Progenitor cell of endocrine pancreas (in vitro differentiated cells): ENCODE data around the gene CPZ. TPM values are rescaled to one million over a fixed set of nuclear protein-coding genes. Genes with fewer than 3 reads are reported as not detected.

ENCODE experiments used
- DNase-seq: peaks from one replicate; pipeline ENCODE4 v3.0.0; 2021; ENCODE audit warnings: low spot score; ENCODE audit not compliant: unreplicated experiment
- H3K27ac Mint-ChIP-seq: 2 replicates; pipeline ENCODE4 v1.8.0; 2021; ENCODE audit warnings: mild to moderate bottlenecking, moderate library complexity, mixed read lengths
- H3K27me3 Mint-ChIP-seq: 2 replicates; pipeline ENCODE4 v1.8.0; 2021; ENCODE audit warnings: mixed read lengths
- H3K36me3 Mint-ChIP-seq: 2 replicates; pipeline ENCODE4 v1.8.0; 2022; ENCODE audit warnings: mixed read lengths; ENCODE audit not compliant: insufficient read depth
- H3K4me1 Mint-ChIP-seq: 2 replicates; pipeline ENCODE4 v1.8.0; 2021; ENCODE audit warnings: low read depth, mixed read lengths
- H3K4me3 Mint-ChIP-seq: 2 replicates; pipeline ENCODE4 v1.8.0; 2021; ENCODE audit warnings: low read depth, mild to moderate bottlenecking, moderate library complexity, mixed read lengths
- H3K9me3 Mint-ChIP-seq: 2 replicates; pipeline ENCODE4 v1.8.0; 2021; ENCODE audit warnings: low read depth, mixed read lengths
- CTCF ChIP-seq: fragments of 200-600 bp; sonication (generic); IDR thresholded peaks from one replicate; pipeline ENCODE4 v1.5.0; 2021; ENCODE audit warnings: antibody characterized with exemption, mild to moderate bottlenecking; ENCODE audit not compliant: unreplicated experiment
- total RNA-seq: library from RNA; stranded (reverse); gene quantifications from 2 replicates; pipeline ENCODE4 v1.2.1, GENCODE V29; 2021

Gene CPZ
- total RNA-seq, 1 donor from 2014 or later = 0.19 TPM

- no peaks in the 10 kb centered on the region for H3K36me3 Mint-ChIP-seq
- no peak for DNase-seq
- H3K4me1 Mint-ChIP-seq = no peaks in the 10 kb centered on the region
- H3K9me3 Mint-ChIP-seq = no peaks in the 10 kb centered on the region
- no peak for TF ChIP-seq CTCF
- no peak overlapping the region for H3K4me3 Mint-ChIP-seq
- no peak overlapping the region for H3K27ac Mint-ChIP-seq
- peaks cover 9% of the 10 kb centered on the region for H3K27me3 Mint-ChIP-seq
These were observed 6.5 kb downstream of the CPZ start for GRCh38 chr4:8599091-8599460.

GRCh38 chr4:8599657-8600056 lies 7.1 kb downstream of the CPZ start:
- Mint-ChIP-seq H3K4me1 (no peaks in the 10 kb centered on the region), H3K36me3 (no peaks in the 10 kb centered on the region), H3K9me3 (no peaks in the 10 kb centered on the region), H3K4me3 (no peak overlapping the region), H3K27me3 (peaks cover 4% of the 10 kb centered on the region), H3K27ac (no peak overlapping the region)
- TF ChIP-seq CTCF = no peak
- no peak for DNase-seq

GRCh38 chr4:8600266-8600665 lies 7.7 kb downstream of the CPZ start:
- no peak for TF ChIP-seq CTCF
- DNase-seq = no peak
- H3K9me3 Mint-ChIP-seq = no peaks in the 10 kb centered on the region
- H3K27ac Mint-ChIP-seq = no peak overlapping the region
- no peak overlapping the region for H3K4me3 Mint-ChIP-seq
- H3K36me3 Mint-ChIP-seq = no peaks in the 10 kb centered on the region
- no peaks in the 10 kb centered on the region for H3K4me1 Mint-ChIP-seq
- peaks cover 4% of the 10 kb centered on the region for H3K27me3 Mint-ChIP-seq

GRCh38 chr4:8600686-8601085 lies 8.1 kb downstream of the CPZ start:
- Mint-ChIP-seq H3K4me3 (no peak overlapping the region), H3K4me1 (no peaks in the 10 kb centered on the region), H3K9me3 (no peaks in the 10 kb centered on the region), H3K27ac (no peak overlapping the region), H3K36me3 (no peaks in the 10 kb centered on the region), H3K27me3 (peaks cover 4% of the 10 kb centered on the region)
- DNase-seq = no peak
- TF ChIP-seq CTCF = no peak

GRCh38 chr4:8601086-8601485 lies 8.5 kb downstream of the CPZ start:
- Mint-ChIP-seq H3K4me1 (no peaks in the 10 kb centered on the region), H3K9me3 (no peaks in the 10 kb centered on the region), H3K4me3 (no peak overlapping the region), H3K36me3 (no peaks in the 10 kb centered on the region), H3K27me3 (peaks cover 4% of the 10 kb centered on the region), H3K27ac (no peak overlapping the region)
- no peak for DNase-seq
- TF ChIP-seq CTCF = no peak
